B cell (primary cell): ENCODE measurements around the gene NUAK1. TPM values are rescaled to one million over a fixed set of nuclear protein-coding genes. Genes with fewer than 3 reads are reported as not detected.

Experiments
- ATAC-seq: fragments of 200-7000 bp; cut with Tn5 transposase; one replicate; pipeline ENCODE4 v1.10.0; 2021; ENCODE audit warnings: low read depth, mild to moderate bottlenecking, moderate number of reproducible peaks, moderate library complexity
- CTCF ChIA-PET: fragments of 350-600 bp; sonication (Branson Sonifier 250); formaldehyde crosslinking; loops from one replicate; lab custom pipeline; 2021; ENCODE audit warnings: antibody characterized with exemption, inconsistent platforms; lab: Charles Lee
- POLR2A ChIA-PET: fragments of 350-600 bp; sonication (Branson Sonifier 250); formaldehyde crosslinking; loops from one replicate; lab custom pipeline; 2021; ENCODE audit warnings: antibody characterized with exemption; lab: Charles Lee
- DNase-seq: peaks from one replicate; pipeline ENCODE4 v3.0.0; 2013
- H2AFZ ChIP-seq: 2 replicates; pipeline ENCODE4 v1.6.1; 2012; ENCODE audit warnings: mild to moderate bottlenecking, low read depth, low read length; ENCODE audit not compliant: insufficient read depth, poor library complexity, severe bottlenecking
- H3K27ac ChIP-seq, 2 donors: 1 replicate in 1 of 2; 2 replicates in 1 of 2; pipeline ENCODE4 v1.5.1; 2012 to 2013; ENCODE audit warnings: low read length in 2 of 2, mild to moderate bottlenecking in 2 of 2, moderate library complexity in 1 of 2
- H3K27me3 ChIP-seq, 4 experiments: fragments of 200-600 bp in 1 of 4; sonication (generic) in 1 of 4; replicated peaks in 1 of 4; 1 replicate in 2 of 4; 2 replicates in 2 of 4; pipeline versions ENCODE4 v1.6.1 to v1.7.0; 2013 to 2016; ENCODE audit warnings: low read length in 3 of 4, mild to moderate bottlenecking in 2 of 4, mixed read lengths in 1 of 4, moderate library complexity in 1 of 4; ENCODE audit not compliant: insufficient read depth in 4 of 4, control insufficient read depth in 3 of 4; ENCODE audit errors: control extremely low read depth in 1 of 4
- H3K36me3 ChIP-seq, 2 experiments: replicated peaks in 1 of 2; 1 replicate in 1 of 2; 2 replicates in 1 of 2; pipeline versions ENCODE4 v1.6.1 to v1.7.1; 2013; ENCODE audit warnings: low read length in 1 of 2; ENCODE audit not compliant: insufficient read depth in 2 of 2, control insufficient read depth in 1 of 2; ENCODE audit errors: control extremely low read depth in 1 of 2, extremely low read depth in 1 of 2
- H3K4me1 ChIP-seq, 2 donors: fragments of 200-600 bp in 1 of 2; sonication (generic) in 1 of 2; 1 replicate in 1 of 2; 2 replicates in 1 of 2; pipeline versions ENCODE4 v1.5.1 to v1.6.1; 2013 to 2017; ENCODE audit warnings: low read length in 2 of 2; ENCODE audit not compliant: control insufficient read depth in 2 of 2, insufficient read depth in 2 of 2
- H3K4me2 ChIP-seq: replicated peaks from 2 replicates; pipeline ENCODE3; 2012; ENCODE audit warnings: mild to moderate bottlenecking, low read depth, low read length; ENCODE audit not compliant: poor library complexity, severe bottlenecking
- H3K4me3 ChIP-seq, 5 experiments: fragments of 200-600 bp in 1 of 5; sonication (generic) in 1 of 5; 1 replicate in 3 of 5; 2 replicates in 2 of 5; pipeline versions ENCODE4 v1.5.1 to v1.7.0; 2011 to 2016; ENCODE audit warnings: low read length in 4 of 5, mild to moderate bottlenecking in 4 of 5, low read depth in 2 of 5, control low read depth in 1 of 5, moderate library complexity in 1 of 5; ENCODE audit not compliant: insufficient read depth in 1 of 5; ENCODE audit errors: control extremely low read depth in 1 of 5, extremely low read depth in 1 of 5
- H3K79me2 ChIP-seq: fragments of 200-600 bp; sonication (generic); one replicate; pipeline ENCODE4 v1.6.0; 2016; ENCODE audit warnings: low read length; ENCODE audit not compliant: control insufficient read depth, insufficient read depth
- H3K9ac ChIP-seq: fragments of 200-600 bp; sonication (generic); 2 replicates; pipeline ENCODE4 v1.6.1; 2017; ENCODE audit warnings: mild to moderate bottlenecking, low read length, moderate library complexity
- H3K9me3 ChIP-seq, 3 donors: one replicate each; pipeline versions ENCODE4 v1.6.1 to v1.7.1; 2013; ENCODE audit warnings: low read length in 2 of 3; ENCODE audit not compliant: control insufficient read depth in 2 of 3, insufficient read depth in 1 of 3; ENCODE audit errors: control extremely low read depth in 1 of 3
- H4K20me1 ChIP-seq: 2 replicates; pipeline ENCODE4 v1.6.0; 2012; ENCODE audit warnings: mild to moderate bottlenecking, low read length; ENCODE audit not compliant: insufficient read depth, control insufficient read depth, poor library complexity, severe bottlenecking
- H3K27ac Mint-ChIP-seq: one replicate; pipeline ENCODE4 v1.8.0; 2021; ENCODE audit warnings: mixed read lengths
- H3K27me3 Mint-ChIP-seq: one replicate; pipeline ENCODE4 v1.8.0; 2021; ENCODE audit warnings: mixed read lengths
- H3K4me1 Mint-ChIP-seq: one replicate; pipeline ENCODE4 v1.8.0; 2021; ENCODE audit warnings: mixed read lengths
- H3K4me3 Mint-ChIP-seq: one replicate; pipeline ENCODE4 v1.8.0; 2021; ENCODE audit warnings: mixed read lengths
- H3K9me3 Mint-ChIP-seq: one replicate; pipeline ENCODE4 v1.8.0; 2022; ENCODE audit warnings: mixed read lengths; ENCODE audit not compliant: insufficient read depth
- CTCF ChIP-seq: fragments of 200-600 bp; IDR thresholded peaks from one replicate; pipeline ENCODE4 v1.8.0; 2022; ENCODE audit warnings: antibody characterized with exemption, mild to moderate bottlenecking
- EZH2 ChIP-seq: IDR thresholded peaks from 2 replicates; pipeline ENCODE4 v1.6.1; 2012; ENCODE audit warnings: borderline replicate concordance, low read depth, mild to moderate bottlenecking, moderate library complexity, low read length; ENCODE audit not compliant: insufficient read depth, poor library complexity, severe bottlenecking
- WGBS: methylation state at CpG from one replicate; pipeline ENCODE4 v1.1.5; 2013; ENCODE audit warnings: missing lambda C conversion rate; ENCODE audit not compliant: insufficient coverage; 5-methylcytosine and 5-hydroxymethylcytosine counted together
- intact Hi-C: fragments of 100-400 bp; cut with micrococcal nuclease; formaldehyde crosslinking; loops from one replicate; pipeline ENCODE4 v1.10.0; 2022
- polyA plus RNA-seq: library from polyadenylated mRNA; depleted of rRNA; stranded (reverse); fragments of >200 nt; gene quantifications from 2 replicates; pipeline ENCODE4 v1.2.3, GENCODE V29; 2012
- total RNA-seq, 2 donors: library from RNA; stranded (reverse); fragments of 120-200 nt in 1 of 2; gene quantifications; 1 replicate in 1 of 2; 2 replicates in 1 of 2; pipeline versions ENCODE4 v1.2.3 to v1.2.4, GENCODE V29; 2013 to 2022

Gene NUAK1
- total and polyA plus RNA-seq, 2 donors (not counting 1 experiment from before 2014, with no cell fraction given) = not detected

GRCh38 chr12:106135781-106136180 lies 3.0 kb downstream of the NUAK1 start:
- no peak overlapping the region for H2AFZ ChIP-seq

GRCh38 chr12:106135075-106135474 lies 3.7 kb downstream of the NUAK1 start:
- CTCF ChIA-PET = interaction anchor here (0.8 to 7.1 kb wide), 5 partner anchors 8 to 716 kb away, joined by 3 to 88 read pairs (median 4); no protein-coding TSS in a partner anchor
- H3K4me3 Mint-ChIP-seq = no peak overlapping the region
- intact Hi-C loops = no loop called here

More at GRCh38 chr12:106135781-106136180, 3.0 kb downstream of the NUAK1 start:
- TF ChIP-seq CTCF = no peak
- TF ChIP-seq EZH2 = no peak
- Histone ChIP-seq H3K9me3 (peaks cover 0 to 6% (median 0%) of the 10 kb centered on the region in 3 donors), H3K27ac (no peak overlapping the region), H3K27me3 (peaks cover 0 to 62% (median 54%) of the 10 kb centered on the region in 4 experiments), H3K4me3 (no peak overlapping the region), H3K4me2 (no peak overlapping the region), H4K20me1 (no peaks in the 10 kb centered on the region), H3K36me3 (no peaks in the 10 kb centered on the region), H3K79me2 (no peaks in the 10 kb centered on the region), H3K9ac (no peak overlapping the region), H3K4me1 (peaks cover 19 to 31% of the 10 kb centered on the region in 2 donors)
- WGBS = 0% methylated on average over 1 of the region's 4 CpGs
- ChIA-PET POLR2A (no interaction called here), CTCF (interaction anchor here (0.9 to 7.1 kb wide), 14 partner anchors 7 to 727 kb away, joined by 3 to 88 read pairs (median 4); no protein-coding TSS in a partner anchor)
- Mint-ChIP-seq H3K4me3 (no peak overlapping the region), H3K4me1 (peaks cover 18% of the 10 kb centered on the region), H3K9me3 (no peaks in the 10 kb centered on the region), H3K27me3 (peaks cover 72% of the 10 kb centered on the region), H3K27ac (no peak overlapping the region)
- DNase-seq = no peak
- no peak for ATAC-seq
- intact Hi-C loops = no loop called here

More at GRCh38 chr12:106135075-106135474, 3.7 kb downstream of the NUAK1 start:
- Histone ChIP-seq H3K9me3 (peaks cover 0 to 6% (median 0%) of the 10 kb centered on the region in 3 donors), H3K79me2 (no peaks in the 10 kb centered on the region), H3K27ac (no peak overlapping the region), H3K36me3 (no peaks in the 10 kb centered on the region), H3K4me1 (peaks cover 19 to 31% of the 10 kb centered on the region in 2 donors), H4K20me1 (no peaks in the 10 kb centered on the region), H3K27me3 (peaks cover 0 to 55% (median 47%) of the 10 kb centered on the region in 4 experiments), H3K9ac (no peak overlapping the region), H3K4me2 (no peak overlapping the region), H2AFZ (no peak overlapping the region), H3K4me3 (no peak overlapping the region)
- no peaks in the 10 kb centered on the region for H3K9me3 Mint-ChIP-seq
- POLR2A ChIA-PET = no interaction called here
- 92% methylated on average over 1 of the region's 6 CpGs for WGBS
- DNase-seq (no peak), ATAC-seq (no peak)
- H3K27me3 Mint-ChIP-seq = peaks cover 72% of the 10 kb centered on the region
- no peak overlapping the region for H3K27ac Mint-ChIP-seq
- peaks cover 14% of the 10 kb centered on the region for H3K4me1 Mint-ChIP-seq
- TF ChIP-seq CTCF (no peak), EZH2 (no peak)
